ENCODE measurements around the gene ASTN2.

The ASTN2 gene

DNA sequence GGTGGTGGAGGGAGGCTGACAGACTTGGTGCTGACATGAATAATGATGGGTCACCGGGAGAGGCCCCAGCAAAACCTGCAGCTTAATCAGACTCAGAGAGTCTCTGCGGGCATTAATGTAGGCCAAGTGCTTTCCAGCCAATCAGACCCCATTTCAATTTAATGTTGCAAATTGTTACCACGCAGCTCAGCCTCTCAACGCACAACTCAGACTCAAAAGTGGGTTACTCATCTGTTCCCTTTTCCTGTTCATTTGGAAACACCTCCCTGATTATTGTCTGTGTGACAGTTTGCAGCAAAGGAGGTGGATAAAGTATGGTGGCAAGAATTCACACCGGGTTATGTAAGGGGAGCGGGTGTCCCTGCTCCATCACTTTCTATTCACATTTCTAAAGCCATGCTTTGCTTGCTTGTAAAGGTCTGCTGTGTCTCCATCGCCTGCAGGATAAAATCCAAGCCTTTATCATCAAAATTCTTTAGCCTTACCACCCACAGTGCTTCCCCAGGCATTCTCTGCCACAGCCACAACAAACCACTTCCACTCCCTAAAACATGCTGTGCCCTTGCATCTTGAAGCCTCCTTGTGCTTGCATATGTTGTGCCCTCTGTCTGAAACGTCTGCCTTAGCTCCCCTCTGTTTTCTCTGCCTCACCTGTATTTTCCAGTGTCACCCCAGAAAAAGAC lies 156.5 kb downstream of the ASTN2 start:
- Histone ChIP-seq H3K27ac (ENCODE audit: low read length) (no peak overlapping the region), H3K79me2 (ENCODE audit: low read length) (no peaks in the 10 kb centered on the region), H3K36me3 (replicated peaks; ENCODE audit: insufficient read depth, low read length) (no peaks in the 10 kb centered on the region), H4K20me1 (ENCODE audit: insufficient read depth, low read length) (no peaks in the 10 kb centered on the region), H2AFZ (ENCODE audit: low read length) (no peak overlapping the region), H3K9me3 (replicated peaks; ENCODE audit: insufficient read depth, low read length) (no peaks in the 10 kb centered on the region), H3K9ac (ENCODE audit: low read length) (no peak overlapping the region), H3F3A (ENCODE audit: insufficient read depth, low read length) (no peaks in the 10 kb centered on the region), H3K4me3 (ENCODE audit: low read length) (no peak overlapping the region), H3K4me1 (ENCODE audit: low read length) (no peaks in the 10 kb centered on the region), H3K27me3 (replicated peaks; ENCODE audit: insufficient read depth, low read length) (no peaks in the 10 kb centered on the region), H3K9me2 (replicated peaks; ENCODE audit: insufficient read depth, low read length) (no peaks in the 10 kb centered on the region), H3K4me2 (ENCODE audit: low read depth, low read length) (no peak overlapping the region)
- DNase-seq: no peak
- TF ChIP-seq, protein P1, sequence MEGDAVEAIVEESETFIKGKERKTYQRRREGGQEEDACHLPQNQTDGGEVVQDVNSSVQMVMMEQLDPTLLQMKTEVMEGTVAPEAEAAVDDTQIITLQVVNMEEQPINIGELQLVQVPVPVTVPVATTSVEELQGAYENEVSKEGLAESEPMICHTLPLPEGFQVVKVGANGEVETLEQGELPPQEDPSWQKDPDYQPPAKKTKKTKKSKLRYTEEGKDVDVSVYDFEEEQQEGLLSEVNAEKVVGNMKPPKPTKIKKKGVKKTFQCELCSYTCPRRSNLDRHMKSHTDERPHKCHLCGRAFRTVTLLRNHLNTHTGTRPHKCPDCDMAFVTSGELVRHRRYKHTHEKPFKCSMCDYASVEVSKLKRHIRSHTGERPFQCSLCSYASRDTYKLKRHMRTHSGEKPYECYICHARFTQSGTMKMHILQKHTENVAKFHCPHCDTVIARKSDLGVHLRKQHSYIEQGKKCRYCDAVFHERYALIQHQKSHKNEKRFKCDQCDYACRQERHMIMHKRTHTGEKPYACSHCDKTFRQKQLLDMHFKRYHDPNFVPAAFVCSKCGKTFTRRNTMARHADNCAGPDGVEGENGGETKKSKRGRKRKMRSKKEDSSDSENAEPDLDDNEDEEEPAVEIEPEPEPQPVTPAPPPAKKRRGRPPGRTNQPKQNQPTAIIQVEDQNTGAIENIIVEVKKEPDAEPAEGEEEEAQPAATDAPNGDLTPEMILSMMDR (IDR thresholded peaks at IDR 0.05; ENCODE audit: low read length): no peak
- TF ChIP-seq EZH2phosphoT487 (IDR thresholded peaks at IDR 0.05; ENCODE audit: low read length) (no peak), EZH2 (optimal IDR thresholded peaks at IDR 0.05; ENCODE audit: low read depth, low read length) (no peak)

DNA sequence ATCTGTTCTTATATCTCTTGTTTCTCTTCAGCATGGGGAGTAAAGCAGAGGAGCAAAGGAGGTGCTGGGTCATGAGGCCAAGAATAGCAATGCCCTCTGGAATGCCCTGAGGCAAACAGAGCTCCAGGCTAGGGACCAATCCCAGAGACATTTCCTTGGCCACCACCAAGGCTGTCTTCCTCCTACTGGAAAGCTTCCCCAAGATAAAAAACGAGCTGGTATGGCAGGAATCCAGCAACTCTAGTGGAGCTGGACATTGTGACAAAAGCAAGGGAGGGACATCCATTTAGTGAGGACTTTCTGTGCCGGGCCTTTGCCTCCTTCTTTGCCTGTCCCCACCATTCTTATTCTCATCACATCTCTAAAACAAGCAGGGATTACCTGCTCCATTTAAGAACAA lies 161.6 kb downstream of the ASTN2 start:
- TF ChIP-seq, protein P1 (IDR thresholded peaks at IDR 0.05; ENCODE audit: low read length): no peak
- no peak for TF ChIP-seq EZH2 (optimal IDR thresholded peaks at IDR 0.05; ENCODE audit: low read depth, low read length)
- no peak for TF ChIP-seq EZH2phosphoT487 (IDR thresholded peaks at IDR 0.05; ENCODE audit: low read length)
- Histone ChIP-seq H3K36me3 (replicated peaks; ENCODE audit: insufficient read depth, low read length) (no peaks in the 10 kb centered on the region), H3K27me3 (replicated peaks; ENCODE audit: insufficient read depth, low read length) (no peaks in the 10 kb centered on the region), H3K9ac (ENCODE audit: low read length) (no peak overlapping the region), H3K4me2 (ENCODE audit: low read depth, low read length) (no peak overlapping the region), H3K9me3 (replicated peaks; ENCODE audit: insufficient read depth, low read length) (no peaks in the 10 kb centered on the region), H3F3A (ENCODE audit: insufficient read depth, low read length) (no peaks in the 10 kb centered on the region), H2AFZ (ENCODE audit: low read length) (no peak overlapping the region), H3K9me2 (replicated peaks; ENCODE audit: insufficient read depth, low read length) (no peaks in the 10 kb centered on the region), H3K27ac (ENCODE audit: low read length) (no peak overlapping the region), H4K20me1 (ENCODE audit: insufficient read depth, low read length) (no peaks in the 10 kb centered on the region), H3K4me1 (ENCODE audit: low read length) (no peaks in the 10 kb centered on the region), H3K79me2 (ENCODE audit: low read length) (no peaks in the 10 kb centered on the region), H3K4me3 (ENCODE audit: low read length) (no peak overlapping the region)
- DNase-seq: no peak

DNA sequence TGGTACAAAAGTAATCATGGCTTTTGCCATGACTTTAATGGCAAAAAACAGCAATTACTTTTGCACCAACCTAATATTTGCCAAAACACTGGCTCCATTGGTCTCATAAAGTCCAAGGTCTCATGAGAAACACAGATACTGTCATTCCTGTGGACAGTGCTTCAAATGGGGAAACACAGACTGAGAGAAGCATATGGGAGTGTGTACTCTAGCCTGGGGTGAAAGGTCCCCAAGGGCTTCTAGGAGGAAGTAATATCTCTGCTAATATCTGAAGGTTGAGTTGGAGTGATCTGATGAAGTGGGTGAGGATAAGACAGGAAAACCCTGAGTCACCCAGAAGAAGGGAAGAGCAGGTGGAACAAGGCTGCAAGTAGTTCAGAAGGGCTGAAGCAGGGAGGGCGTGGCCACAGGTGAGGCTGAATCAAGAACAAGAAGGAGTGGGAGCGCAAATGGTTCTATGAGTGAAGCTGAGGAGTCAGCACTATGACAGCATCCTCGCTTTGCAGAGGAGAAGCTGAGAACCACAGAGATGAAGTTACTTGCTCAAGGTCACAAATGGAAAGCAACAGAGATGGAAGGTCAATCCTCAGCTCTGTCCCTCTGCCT lies 164.1 kb downstream of the ASTN2 start:
- H3K4me3 ChIP-seq (ENCODE audit: low read length): no peak overlapping the region
- DNase-seq: no peak
- no peak overlapping the region for H2AFZ ChIP-seq (ENCODE audit: low read length)
- no peaks in the 10 kb centered on the region for H3K9me2 ChIP-seq (replicated peaks; ENCODE audit: insufficient read depth, low read length)
- H3K9ac ChIP-seq (ENCODE audit: low read length): no peak overlapping the region
- no peaks in the 10 kb centered on the region for H3K27me3 ChIP-seq (replicated peaks; ENCODE audit: insufficient read depth, low read length)
- H4K20me1 ChIP-seq (ENCODE audit: insufficient read depth, low read length): no peaks in the 10 kb centered on the region
- no peak overlapping the region for H3K4me2 ChIP-seq (ENCODE audit: low read depth, low read length)
- H3K27ac ChIP-seq (ENCODE audit: low read length): no peak overlapping the region
- H3K36me3 ChIP-seq (replicated peaks; ENCODE audit: insufficient read depth, low read length): no peaks in the 10 kb centered on the region
- no peak for TF ChIP-seq EZH2phosphoT487 (IDR thresholded peaks at IDR 0.05; ENCODE audit: low read length)
- TF ChIP-seq EZH2 (optimal IDR thresholded peaks at IDR 0.05; ENCODE audit: low read depth, low read length): no peak
- TF ChIP-seq, protein P1 (IDR thresholded peaks at IDR 0.05; ENCODE audit: low read length): no peak
- H3K9me3 ChIP-seq (replicated peaks; ENCODE audit: insufficient read depth, low read length): no peaks in the 10 kb centered on the region
- no peaks in the 10 kb centered on the region for H3K4me1 ChIP-seq (ENCODE audit: low read length)
- no peaks in the 10 kb centered on the region for H3F3A ChIP-seq (ENCODE audit: insufficient read depth, low read length)
- no peaks in the 10 kb centered on the region for H3K79me2 ChIP-seq (ENCODE audit: low read length)

All from MM.1S (cell line).